ENCODE measurements around the gene GUCY1A2.

Gene GUCY1A2

GRCh38 chr11:106694501-106694900 is 323.8 kb downstream of the GUCY1A2 start:
- no peak for DNase-seq

GRCh38 chr11:106691807-106692365 is 326.4 kb downstream of the GUCY1A2 start:
- TF ChIP-seq GATA1 (IDR thresholded peaks at IDR 0.05; ENCODE audit: low read depth, low read length) (no peak), POLR2A (IDR thresholded peaks at IDR 0.05; ENCODE audit: low read length) (no peak)
- no peak for DNase-seq

More at GRCh38 chr11:106694501-106694900, 323.8 kb downstream of the GUCY1A2 start:
- TF ChIP-seq GATA1 (IDR thresholded peaks at IDR 0.05; ENCODE audit: low read depth, low read length): no peak
- TF ChIP-seq POLR2A (IDR thresholded peaks at IDR 0.05; ENCODE audit: low read length): no peak

GRCh38 chr11:106690923-106691322 is 327.4 kb downstream of the GUCY1A2 start:
- TF ChIP-seq GATA1 (IDR thresholded peaks at IDR 0.05; ENCODE audit: low read depth, low read length) (no peak), POLR2A (IDR thresholded peaks at IDR 0.05; ENCODE audit: low read length) (no peak)
- DNase-seq: no peak

- DNase-seq: no peak
- TF ChIP-seq GATA1 (IDR thresholded peaks at IDR 0.05; ENCODE audit: low read depth, low read length): no peak
- TF ChIP-seq POLR2A (IDR thresholded peaks at IDR 0.05; ENCODE audit: low read length): no peak
Measured at GRCh38 chr11:106684944-106685343, 333.3 kb downstream of the GUCY1A2 start.

GRCh38 chr11:106683435-106683834 is 334.8 kb downstream of the GUCY1A2 start:
- no peak for TF ChIP-seq POLR2A (IDR thresholded peaks at IDR 0.05; ENCODE audit: low read length)
- no peak for TF ChIP-seq GATA1 (IDR thresholded peaks at IDR 0.05; ENCODE audit: low read depth, low read length)
- no peak for DNase-seq

- no peak for DNase-seq
- no peak for TF ChIP-seq GATA1 (IDR thresholded peaks at IDR 0.05; ENCODE audit: low read depth, low read length)
- TF ChIP-seq POLR2A (IDR thresholded peaks at IDR 0.05; ENCODE audit: low read length): no peak
Measured at GRCh38 chr11:106681435-106681834, 336.8 kb downstream of the GUCY1A2 start.

GRCh38 chr11:106679581-106679980 is 338.7 kb downstream of the GUCY1A2 start:
- TF ChIP-seq POLR2A (IDR thresholded peaks at IDR 0.05; ENCODE audit: low read length): no peak
- no peak for TF ChIP-seq GATA1 (IDR thresholded peaks at IDR 0.05; ENCODE audit: low read depth, low read length)
- DNase-seq: no peak

- no peak for TF ChIP-seq GATA1 (IDR thresholded peaks at IDR 0.05; ENCODE audit: low read depth, low read length)
- TF ChIP-seq POLR2A (IDR thresholded peaks at IDR 0.05; ENCODE audit: low read length): no peak
- DNase-seq: no peak
Measured at GRCh38 chr11:106679181-106679580, 339.1 kb downstream of the GUCY1A2 start.

- no peak for TF ChIP-seq POLR2A (IDR thresholded peaks at IDR 0.05; ENCODE audit: low read length)
- TF ChIP-seq GATA1 (IDR thresholded peaks at IDR 0.05; ENCODE audit: low read depth, low read length): no peak
Measured at GRCh38 chr11:106670069-106670468, 348.2 kb downstream of the GUCY1A2 start.

GRCh38 chr11:106668147-106668546 is 350.1 kb downstream of the GUCY1A2 start:
- DNase-seq: no peak
- no peak for TF ChIP-seq POLR2A (IDR thresholded peaks at IDR 0.05; ENCODE audit: low read length)
- TF ChIP-seq GATA1 (IDR thresholded peaks at IDR 0.05; ENCODE audit: low read depth, low read length): no peak

More at GRCh38 chr11:106670069-106670468, 348.2 kb downstream of the GUCY1A2 start:
- DNase-seq: no peak

- no peak for DNase-seq
- TF ChIP-seq POLR2A (IDR thresholded peaks at IDR 0.05; ENCODE audit: low read length) (no peak), GATA1 (IDR thresholded peaks at IDR 0.05; ENCODE audit: low read depth, low read length) (no peak)
Measured at GRCh38 chr11:106656646-106657045, 361.6 kb downstream of the GUCY1A2 start.

- DNase-seq: no peak
- TF ChIP-seq POLR2A (IDR thresholded peaks at IDR 0.05; ENCODE audit: low read length) (no peak), GATA1 (IDR thresholded peaks at IDR 0.05; ENCODE audit: low read depth, low read length) (no peak)
Measured at GRCh38 chr11:106644824-106645223, 373.5 kb downstream of the GUCY1A2 start.

- DNase-seq: no peak
- TF ChIP-seq GATA1 (IDR thresholded peaks at IDR 0.05; ENCODE audit: low read depth, low read length) (no peak), POLR2A (IDR thresholded peaks at IDR 0.05; ENCODE audit: low read length) (no peak)
Measured at GRCh38 chr11:106642331-106642730, 375.9 kb downstream of the GUCY1A2 start.

- TF ChIP-seq GATA1 (IDR thresholded peaks at IDR 0.05; ENCODE audit: low read depth, low read length) (no peak), POLR2A (IDR thresholded peaks at IDR 0.05; ENCODE audit: low read length) (no peak)
- DNase-seq: no peak
Measured at GRCh38 chr11:106632283-106632682, 386.0 kb downstream of the GUCY1A2 start.

- DNase-seq: no peak
- TF ChIP-seq GATA1 (IDR thresholded peaks at IDR 0.05; ENCODE audit: low read depth, low read length) (no peak), POLR2A (IDR thresholded peaks at IDR 0.05; ENCODE audit: low read length) (no peak)
Measured at GRCh38 chr11:106627694-106628093, 390.6 kb downstream of the GUCY1A2 start.

Measured in erythroblast (primary cell).